Activated gamma-delta T cell (primary cell): ENCODE data around the gene NELFB.
"Not testable (repeated sequence)": the region's sequence is repeated elsewhere in the genome, so short reads cannot be mapped to it uniquely, and the experiment has no call there.

Source experiments
- DNase-seq: peaks from one replicate; lab custom pipeline; 2025; lab: John Stamatoyannopoulos, UW

The NELFB gene

GRCh38 chr9:137247135-137247915, 7.8 kb upstream of the NELFB start:
- DNase-seq, result no peak

GRCh38 chr9:137247916-137248175, 7.3 kb upstream of the NELFB start:
- DNase-seq, result no peak

- no peak for DNase-seq
Measured at GRCh38 chr9:137250329-137251193, 4.6 kb upstream of the NELFB start.

GRCh38 chr9:137251194-137251461, 4.0 kb upstream of the NELFB start, which contains the start of gene STPG3:
Gene STPG3, plus strand, starts transcription at chr9:137251286. Its CDS starts 1 bp downstream, at chr9:137251287.
- DNase-seq, result no peak

- DNase-seq, result no peak
Measured at GRCh38 chr9:137251490-137252268, 3.4 kb upstream of the NELFB start.

- DNase-seq, result no peak
Measured at GRCh38 chr9:137252555-137253506, 2.3 kb upstream of the NELFB start.

- DNase-seq, result no peak
Measured at GRCh38 chr9:137253717-137254623, 1.2 kb upstream of the NELFB start.

GRCh38 chr9:137255448-137256114, 454 bp downstream of the NELFB start:
- no peak for DNase-seq

- DNase-seq, result no peak
Measured at GRCh38 chr9:137256362-137256761, 1.2 kb downstream of the NELFB start.

- DNase-seq, result no peak
Measured at GRCh38 chr9:137256856-137257255, 1.7 kb downstream of the NELFB start.

- DNase-seq, result not testable (repeated sequence)
Measured at GRCh38 chr9:137262173-137262908, 7.2 kb downstream of the NELFB start.

GRCh38 chr9:137262909-137263285, 7.8 kb downstream of the NELFB start:
- DNase-seq, result no peak

- no peak for DNase-seq
Measured at GRCh38 chr9:137263506-137263905, 8.4 kb downstream of the NELFB start.

GRCh38 chr9:137264067-137264466, 8.9 kb downstream of the NELFB start:
- no peak for DNase-seq

GRCh38 chr9:137265496-137266161, 10.5 kb downstream of the NELFB start:
- DNase-seq, result no peak

GRCh38 chr9:137266162-137266527, 11.0 kb downstream of the NELFB start:
- DNase-seq, result no peak

- no peak for DNase-seq
Measured at GRCh38 chr9:137266585-137267453, 11.7 kb downstream of the NELFB start.

GRCh38 chr9:137267933-137268355, 12.8 kb downstream of the NELFB start:
- DNase-seq, result no peak
